GM10248 (cell line): ENCODE data around the gene KCNT2.

Experiments used
- CTCF ChIA-PET: fragments of 300-600 bp; sonication (Branson Sonifier 250); formaldehyde crosslinking; extraction: SDS; loops from one replicate; lab custom pipeline; 2021; ENCODE audit warnings: antibody characterized with exemption; lab: Yijun Ruan, JAX
- POLR2A ChIA-PET: fragments of 350-650 bp; sonication (Branson Sonifier 250); formaldehyde crosslinking; extraction: SDS; loops from one replicate; lab custom pipeline; 2020; ENCODE audit warnings: antibody characterized with exemption; lab: Yijun Ruan, JAX
- DNase-seq: peaks from one replicate; pipeline ENCODE4 v3.0.0; 2012; ENCODE audit errors: extremely low spot score
- TF ChIP-seq, protein P1 (sequence below): IDR thresholded peaks from 2 replicates; pipeline ENCODE4 v1.5.1; 2012; ENCODE audit warnings: mild to moderate bottlenecking, low read depth; ENCODE audit errors: extremely low read depth, missing control alignments, control extremely low read depth

KCNT2 gene

DNA sequence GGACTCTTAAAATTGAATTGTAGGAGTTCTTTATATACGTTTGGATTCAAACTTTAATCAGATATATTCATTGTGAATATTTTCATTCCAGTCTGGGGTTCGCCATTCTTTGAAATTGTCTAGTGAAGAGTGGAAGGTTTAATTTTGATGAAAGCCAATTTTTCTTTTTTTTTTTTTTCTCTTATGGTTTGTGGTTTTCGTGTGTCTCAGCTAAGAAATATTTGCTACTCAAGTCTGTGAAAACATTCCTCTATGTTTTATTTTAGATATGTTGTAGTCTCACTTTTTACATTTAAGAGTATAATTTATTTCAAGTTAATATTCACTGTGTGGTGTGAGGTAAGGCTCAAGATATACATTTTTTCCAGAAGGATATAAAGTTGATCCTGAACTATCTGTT, 220.5 kb downstream of the KCNT2 start:
- DNase-seq: no peak
- TF ChIP-seq, protein P1, sequence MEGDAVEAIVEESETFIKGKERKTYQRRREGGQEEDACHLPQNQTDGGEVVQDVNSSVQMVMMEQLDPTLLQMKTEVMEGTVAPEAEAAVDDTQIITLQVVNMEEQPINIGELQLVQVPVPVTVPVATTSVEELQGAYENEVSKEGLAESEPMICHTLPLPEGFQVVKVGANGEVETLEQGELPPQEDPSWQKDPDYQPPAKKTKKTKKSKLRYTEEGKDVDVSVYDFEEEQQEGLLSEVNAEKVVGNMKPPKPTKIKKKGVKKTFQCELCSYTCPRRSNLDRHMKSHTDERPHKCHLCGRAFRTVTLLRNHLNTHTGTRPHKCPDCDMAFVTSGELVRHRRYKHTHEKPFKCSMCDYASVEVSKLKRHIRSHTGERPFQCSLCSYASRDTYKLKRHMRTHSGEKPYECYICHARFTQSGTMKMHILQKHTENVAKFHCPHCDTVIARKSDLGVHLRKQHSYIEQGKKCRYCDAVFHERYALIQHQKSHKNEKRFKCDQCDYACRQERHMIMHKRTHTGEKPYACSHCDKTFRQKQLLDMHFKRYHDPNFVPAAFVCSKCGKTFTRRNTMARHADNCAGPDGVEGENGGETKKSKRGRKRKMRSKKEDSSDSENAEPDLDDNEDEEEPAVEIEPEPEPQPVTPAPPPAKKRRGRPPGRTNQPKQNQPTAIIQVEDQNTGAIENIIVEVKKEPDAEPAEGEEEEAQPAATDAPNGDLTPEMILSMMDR: no peak
- ChIA-PET CTCF (interaction anchor here (1.5 kb wide), 1 partner anchor 32 kb away, joined by 3 read pairs; no protein-coding TSS in a partner anchor), POLR2A (no interaction called here)

DNA sequence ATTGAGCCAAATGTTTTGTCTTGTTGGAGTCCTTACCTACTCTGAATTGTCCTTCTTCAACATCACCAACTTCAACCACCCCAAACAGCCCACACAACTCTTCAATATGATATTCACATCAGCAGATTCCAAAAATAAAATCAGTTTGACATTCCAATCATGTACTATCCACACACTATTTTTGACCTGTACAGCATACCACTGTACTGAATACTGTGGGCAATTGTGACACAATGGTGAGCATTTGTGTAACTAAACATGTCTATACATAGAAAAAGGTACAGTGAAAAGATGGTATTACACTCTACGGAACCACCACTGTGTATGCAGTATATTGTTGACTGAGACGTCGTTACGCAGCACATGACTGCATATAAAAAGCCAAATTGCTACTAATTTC, 223.1 kb downstream of the KCNT2 start:
- CTCF ChIA-PET: no interaction called here
- DNase-seq: no peak
- POLR2A ChIA-PET: no interaction called here
- TF ChIP-seq, protein P1: no peak

DNA sequence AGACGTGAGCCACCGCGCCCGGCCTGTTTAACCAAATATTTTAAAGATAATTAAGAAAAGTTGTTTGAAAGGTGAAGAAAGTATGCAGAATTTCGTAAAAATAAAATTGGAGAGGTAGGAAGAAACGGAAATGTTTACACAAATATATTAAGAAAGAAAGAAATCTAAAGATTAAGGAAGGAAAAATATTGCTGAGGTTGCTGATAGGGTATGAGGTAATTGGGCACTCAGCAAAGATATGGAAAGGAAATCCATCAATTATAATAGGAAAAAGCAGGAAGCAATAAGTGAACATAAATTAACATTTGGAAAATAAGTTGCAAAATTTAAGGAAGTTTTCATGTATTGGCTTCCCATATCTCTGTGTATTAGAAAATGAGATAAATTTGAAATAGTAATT, 225.9 kb downstream of the KCNT2 start:
- ChIA-PET POLR2A (no interaction called here), CTCF (no interaction called here)
- TF ChIP-seq, protein P1: no peak
- no peak for DNase-seq

DNA sequence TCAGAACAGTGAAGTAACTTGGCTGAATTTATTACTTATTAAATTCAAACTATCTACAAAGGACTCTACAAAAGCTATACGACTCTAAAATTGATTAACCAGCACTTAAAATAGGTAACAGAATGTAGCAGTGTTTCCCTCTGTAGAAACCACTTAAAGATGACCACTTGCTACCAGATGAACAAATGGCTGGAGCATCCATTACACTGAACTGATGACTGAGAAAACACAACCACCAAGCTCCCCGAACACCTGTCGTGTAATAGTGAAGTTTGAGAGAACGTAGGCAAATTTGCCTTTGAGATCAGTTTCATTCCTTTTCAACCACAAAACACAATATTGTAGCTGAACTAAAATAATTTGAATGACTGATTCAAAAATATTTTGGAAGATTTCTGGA, 226.7 kb downstream of the KCNT2 start:
- TF ChIP-seq, protein P1: no peak
- POLR2A ChIA-PET: no interaction called here
- CTCF ChIA-PET: no interaction called here
- DNase-seq: no peak

DNA sequence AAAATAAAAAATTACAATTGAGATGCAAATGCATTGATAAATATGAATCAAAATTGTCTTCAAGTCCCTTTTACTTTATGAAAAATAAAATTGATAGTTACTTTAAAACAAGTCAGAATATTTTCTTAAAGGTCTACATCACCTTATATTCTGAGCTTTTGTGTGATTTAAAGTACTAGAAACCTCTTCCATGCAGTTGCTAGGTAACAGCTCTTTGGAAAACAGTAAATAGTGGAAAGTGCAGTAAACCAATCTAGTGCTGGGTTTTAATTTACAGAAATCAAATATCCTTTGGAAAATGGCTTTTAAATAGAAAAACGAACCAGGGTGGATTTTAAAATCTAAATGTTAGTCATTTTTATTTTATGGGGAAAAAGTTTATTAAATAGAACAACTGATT, 227.9 kb downstream of the KCNT2 start:
- POLR2A ChIA-PET: no interaction called here

DNA sequence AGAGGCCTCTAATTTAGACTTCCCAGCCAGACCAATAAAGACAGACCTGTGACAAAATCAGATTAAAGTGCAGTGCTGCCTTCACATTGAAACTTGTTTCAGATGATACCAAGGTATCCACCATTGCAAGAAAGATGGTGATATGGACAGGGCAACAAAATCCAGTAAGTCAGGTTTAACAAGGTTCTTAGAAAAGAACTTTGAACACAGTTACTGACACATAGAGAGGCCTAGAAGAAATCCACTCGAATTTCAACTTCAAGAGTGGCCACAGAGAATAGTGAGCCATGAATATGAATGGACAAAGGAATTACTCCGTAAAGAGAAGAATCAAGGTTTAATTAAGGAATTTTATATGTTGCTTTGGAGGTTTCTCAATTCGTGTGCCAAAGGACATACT, 230.4 kb downstream of the KCNT2 start:
- POLR2A ChIA-PET: no interaction called here

More for the DNA sequence above, 227.9 kb downstream of the KCNT2 start:
- TF ChIP-seq, protein P1: no peak
- CTCF ChIA-PET: no interaction called here
- no peak for DNase-seq

More for the DNA sequence above, 230.4 kb downstream of the KCNT2 start:
- TF ChIP-seq, protein P1: no peak
- no peak for DNase-seq
- CTCF ChIA-PET: no interaction called here
